HepG2 (cell line): ENCODE data around the gene TBC1D4. TPM values are rescaled to one million over a fixed set of nuclear protein-coding genes. Genes with fewer than 3 reads are reported as not detected.

Experiments
- ELF3 ChIP-seq: IDR thresholded peaks from 2 replicates; pipeline ENCODE4 v1.6.1; 2016; ENCODE audit warnings: missing genetic modification reagents, missing compliant biosample characterization
- FOXA1 ChIP-seq, 2 experiments: fragments of 450-650 bp in 1 of 2; sonication (generic) in 1 of 2; formaldehyde crosslinking in 1 of 2; IDR thresholded peaks; 2 replicates each; pipeline versions ENCODE4 v1.4.0 to v1.6.1; 2016 to 2020; ENCODE audit warnings: missing genetic modification reagents in 1 of 2
- GATA4 ChIP-seq: sonication (generic); IDR thresholded peaks from 2 replicates; pipeline ENCODE4 v1.6.1; 2016; ENCODE audit warnings: antibody characterized with exemption, low read depth, borderline replicate concordance
- GATAD2A ChIP-seq: IDR thresholded peaks from 2 replicates; pipeline ENCODE4 v1.6.1; 2016
- HHEX ChIP-seq: IDR thresholded peaks from 2 replicates; pipeline ENCODE4 v1.6.1; 2016; ENCODE audit warnings: control low read depth
- HMG20A ChIP-seq: IDR thresholded peaks from 2 replicates; pipeline ENCODE4 v1.6.1; 2016; ENCODE audit warnings: borderline replicate concordance
- ISL2 ChIP-seq: sonication (generic); formaldehyde crosslinking; IDR thresholded peaks from 2 replicates; pipeline ENCODE4 v1.5.0; 2020; ENCODE audit warnings: missing genetic modification reagents
- KDM4B ChIP-seq: sonication (generic); formaldehyde crosslinking; IDR thresholded peaks from 2 replicates; pipeline ENCODE4 v1.4.0; 2020; ENCODE audit warnings: missing genetic modification reagents
- MBD4 ChIP-seq: IDR thresholded peaks from 2 replicates; pipeline ENCODE4 v1.6.1; 2012; ENCODE audit warnings: low read length, inconsistent platforms, borderline replicate concordance
- MIXL1 ChIP-seq: IDR thresholded peaks from 2 replicates; pipeline ENCODE4 v1.6.1; 2016
- SOX13 ChIP-seq, 3 experiments: fragments of 450-650 bp in 1 of 3; sonication (generic) in 1 of 3; formaldehyde crosslinking in 1 of 3; IDR thresholded peaks in 2 of 3; conservative IDR thresholded peaks in 1 of 3; 2 replicates each; pipeline versions ENCODE4 v1.5.0 to v1.6.1; 2016 to 2020; ENCODE audit warnings: antibody characterized with exemption in 1 of 3, mild to moderate bottlenecking in 1 of 3, missing compliant biosample characterization in 1 of 3, missing genetic modification reagents in 1 of 3, moderate library complexity in 1 of 3
- SOX5 ChIP-seq: IDR thresholded peaks from 2 replicates; pipeline ENCODE4 v1.6.1; 2016; ENCODE audit warnings: borderline replicate concordance
- SOX6 ChIP-seq, 2 experiments: fragments of 450-650 bp in 1 of 2; sonication (generic) in 1 of 2; formaldehyde crosslinking in 1 of 2; IDR thresholded peaks; 2 replicates each; pipeline versions ENCODE4 v1.4.0 to v1.6.1; 2017 to 2020; ENCODE audit warnings: antibody characterized with exemption in 1 of 2, mild to moderate bottlenecking in 1 of 2, missing genetic modification reagents in 1 of 2
- TBX3 ChIP-seq: fragments of 450-650 bp; IDR thresholded peaks from 2 replicates; pipeline ENCODE4 v1.6.1; 2017; ENCODE audit warnings: antibody characterized with exemption, mild to moderate bottlenecking, inconsistent platforms, borderline replicate concordance
- ZNF225 ChIP-seq: sonication (generic); formaldehyde crosslinking; IDR thresholded peaks from 2 replicates; pipeline ENCODE4 v1.4.0; 2020; ENCODE audit warnings: mild to moderate bottlenecking, missing genetic modification reagents
- ZNF678 ChIP-seq: sonication (generic); formaldehyde crosslinking; IDR thresholded peaks from 2 replicates; pipeline ENCODE4 v1.4.0; 2020; ENCODE audit warnings: mild to moderate bottlenecking, missing genetic modification reagents
- ZSCAN31 ChIP-seq: sonication (generic); formaldehyde crosslinking; IDR thresholded peaks from 2 replicates; pipeline ENCODE4 v1.5.0; 2020; ENCODE audit warnings: low read depth, mild to moderate bottlenecking, missing genetic modification reagents
- polyA plus RNA-seq, 8 experiments: library from polyadenylated mRNA; depleted of rRNA in 3 of 8; stranded (reverse) in 7 of 8; unstranded in 1 of 8; fragments of >200 nt; fragmentation: Illumina TruSeq in 4 of 8; extraction: Trizol in 4 of 8; gene quantifications; 2 replicates each; pipeline versions ENCODE4 v1.2.1 to v1.2.3, GENCODE V29; 2011 to 2016; ENCODE audit warnings: low read depth in 4 of 8, missing spikeins in 1 of 8, mixed read lengths in 1 of 8; ENCODE audit not compliant: insufficient read depth in 1 of 8
- total RNA-seq, 5 experiments: library from RNA; depleted of rRNA; stranded (reverse); fragments of >200 nt; fragmentation: Illumina TruSeq; extraction: Trizol; gene quantifications; 2 replicates each; pipeline ENCODE4 v1.2.3, GENCODE V29; 2016; ENCODE audit warnings: low read depth in 1 of 5
- TF ChIP-seq, protein P1 (sequence below): sonication (generic); formaldehyde crosslinking; conservative IDR thresholded peaks from 2 replicates; pipeline ENCODE4 v1.4.0; 2020; ENCODE audit warnings: missing genetic modification reagents
- TF ChIP-seq, protein P2 (sequence below): IDR thresholded peaks from 2 replicates; pipeline ENCODE4 v1.6.1; 2016; ENCODE audit warnings: low read depth, missing genetic modification reagents, missing compliant biosample characterization
- TF ChIP-seq, protein P3 (sequence below), 2 experiments: IDR thresholded peaks; 2 replicates each; pipeline ENCODE4 v1.6.1; 2011 to 2012; ENCODE audit warnings: low read length in 2 of 2, borderline replicate concordance in 1 of 2, low read depth in 1 of 2, mild to moderate bottlenecking in 1 of 2, moderate library complexity in 1 of 2

Gene TBC1D4
- total and polyA plus RNA-seq, 2 of the 13 experiments (the other 11 are each of a cell fraction or from before 2014, with no cell fraction given): 35.9 to 64.4 TPM

DNA sequence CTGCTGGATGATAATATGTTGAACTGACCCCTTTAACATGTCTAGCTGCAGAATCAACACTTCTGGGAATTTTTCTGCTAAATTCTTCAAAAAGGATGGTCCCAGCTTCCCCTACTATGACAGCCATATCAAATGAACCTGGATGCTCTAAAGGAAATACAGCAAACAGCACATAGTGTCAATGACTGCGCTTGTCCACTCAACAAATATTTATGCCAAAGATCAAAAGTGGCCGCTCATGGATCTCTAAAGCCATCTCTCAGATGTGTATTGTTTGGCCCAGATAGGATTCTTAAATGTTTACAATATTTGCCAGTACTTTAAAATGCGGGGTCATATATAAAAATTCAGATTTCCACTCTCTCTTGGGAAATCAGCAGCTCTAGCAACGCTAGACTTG, 3.3 kb downstream of the TBC1D4 start (continued):
- TF ChIP-seq, protein P1, sequence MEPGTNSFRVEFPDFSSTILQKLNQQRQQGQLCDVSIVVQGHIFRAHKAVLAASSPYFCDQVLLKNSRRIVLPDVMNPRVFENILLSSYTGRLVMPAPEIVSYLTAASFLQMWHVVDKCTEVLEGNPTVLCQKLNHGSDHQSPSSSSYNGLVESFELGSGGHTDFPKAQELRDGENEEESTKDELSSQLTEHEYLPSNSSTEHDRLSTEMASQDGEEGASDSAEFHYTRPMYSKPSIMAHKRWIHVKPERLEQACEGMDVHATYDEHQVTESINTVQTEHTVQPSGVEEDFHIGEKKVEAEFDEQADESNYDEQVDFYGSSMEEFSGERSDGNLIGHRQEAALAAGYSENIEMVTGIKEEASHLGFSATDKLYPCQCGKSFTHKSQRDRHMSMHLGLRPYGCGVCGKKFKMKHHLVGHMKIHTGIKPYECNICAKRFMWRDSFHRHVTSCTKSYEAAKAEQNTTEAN (CRISPR knock-in tag): 0 out of 2 replicates have a peak, but pooled peaks have one; percentile 63
- TF ChIP-seq KDM4B (CRISPR knock-in tag) (no peak), ELF3 (0 out of 2 replicates have a peak, but pooled peaks have one; percentile 79), SOX6 (IDR thresholded peaks at IDR 0.05) (no peak), SOX6 (CRISPR knock-in tag; IDR thresholded peaks at IDR 0.05) (peak; percentile 91), MIXL1 (0 out of 2 replicates have a peak, but pooled peaks have one; percentile 25), GATAD2A (CRISPR knock-in tag) (peak; percentile 78), ZSCAN31 (CRISPR knock-in tag) (no peak), SOX13 (IDR thresholded peaks at IDR 0.05) (0 out of 2 replicates have a peak, but pooled peaks have one; percentile 57), SOX13 (CRISPR knock-in tag; conservative IDR thresholded peaks at IDR 0.05 in 1 of 2, IDR thresholded peaks at IDR 0.05 in 1 of 2) (peak in 1 of 2 experiments; percentile 90; a peak in 2 of 4 replicates), TBX3 (peak; percentile 69; the same call in 1 of the 2 replicates), ZNF225 (CRISPR knock-in tag) (no peak), GATA4 (peak; percentile 53; the same call in 1 of the 2 replicates), ZNF678 (no peak), SOX5 (CRISPR knock-in tag) (peak; percentile 81; the same call in 1 of the 2 replicates), HHEX (CRISPR knock-in tag) (peak; percentile 86), FOXA1 (IDR thresholded peaks at IDR 0.05) (no peak), FOXA1 (CRISPR knock-in tag; IDR thresholded peaks at IDR 0.05) (peak; percentile 55; the same call in 1 of the 2 replicates), ISL2 (CRISPR knock-in tag) (peak; percentile 83), MBD4 (no peak), HMG20A (CRISPR knock-in tag) (peak; percentile 62; the same call in 1 of the 2 replicates)
- TF ChIP-seq, protein P2, sequence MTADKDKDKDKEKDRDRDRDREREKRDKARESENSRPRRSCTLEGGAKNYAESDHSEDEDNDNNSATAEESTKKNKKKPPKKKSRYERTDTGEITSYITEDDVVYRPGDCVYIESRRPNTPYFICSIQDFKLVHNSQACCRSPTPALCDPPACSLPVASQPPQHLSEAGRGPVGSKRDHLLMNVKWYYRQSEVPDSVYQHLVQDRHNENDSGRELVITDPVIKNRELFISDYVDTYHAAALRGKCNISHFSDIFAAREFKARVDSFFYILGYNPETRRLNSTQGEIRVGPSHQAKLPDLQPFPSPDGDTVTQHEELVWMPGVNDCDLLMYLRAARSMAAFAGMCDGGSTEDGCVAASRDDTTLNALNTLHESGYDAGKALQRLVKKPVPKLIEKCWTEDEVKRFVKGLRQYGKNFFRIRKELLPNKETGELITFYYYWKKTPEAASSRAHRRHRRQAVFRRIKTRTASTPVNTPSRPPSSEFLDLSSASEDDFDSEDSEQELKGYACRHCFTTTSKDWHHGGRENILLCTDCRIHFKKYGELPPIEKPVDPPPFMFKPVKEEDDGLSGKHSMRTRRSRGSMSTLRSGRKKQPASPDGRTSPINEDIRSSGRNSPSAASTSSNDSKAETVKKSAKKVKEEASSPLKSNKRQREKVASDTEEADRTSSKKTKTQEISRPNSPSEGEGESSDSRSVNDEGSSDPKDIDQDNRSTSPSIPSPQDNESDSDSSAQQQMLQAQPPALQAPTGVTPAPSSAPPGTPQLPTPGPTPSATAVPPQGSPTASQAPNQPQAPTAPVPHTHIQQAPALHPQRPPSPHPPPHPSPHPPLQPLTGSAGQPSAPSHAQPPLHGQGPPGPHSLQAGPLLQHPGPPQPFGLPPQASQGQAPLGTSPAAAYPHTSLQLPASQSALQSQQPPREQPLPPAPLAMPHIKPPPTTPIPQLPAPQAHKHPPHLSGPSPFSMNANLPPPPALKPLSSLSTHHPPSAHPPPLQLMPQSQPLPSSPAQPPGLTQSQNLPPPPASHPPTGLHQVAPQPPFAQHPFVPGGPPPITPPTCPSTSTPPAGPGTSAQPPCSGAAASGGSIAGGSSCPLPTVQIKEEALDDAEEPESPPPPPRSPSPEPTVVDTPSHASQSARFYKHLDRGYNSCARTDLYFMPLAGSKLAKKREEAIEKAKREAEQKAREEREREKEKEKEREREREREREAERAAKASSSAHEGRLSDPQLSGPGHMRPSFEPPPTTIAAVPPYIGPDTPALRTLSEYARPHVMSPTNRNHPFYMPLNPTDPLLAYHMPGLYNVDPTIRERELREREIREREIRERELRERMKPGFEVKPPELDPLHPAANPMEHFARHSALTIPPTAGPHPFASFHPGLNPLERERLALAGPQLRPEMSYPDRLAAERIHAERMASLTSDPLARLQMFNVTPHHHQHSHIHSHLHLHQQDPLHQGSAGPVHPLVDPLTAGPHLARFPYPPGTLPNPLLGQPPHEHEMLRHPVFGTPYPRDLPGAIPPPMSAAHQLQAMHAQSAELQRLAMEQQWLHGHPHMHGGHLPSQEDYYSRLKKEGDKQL (CRISPR knock-in tag): 0 out of 2 replicates have a peak, but pooled peaks have one; percentile 28
- TF ChIP-seq, protein P3, sequence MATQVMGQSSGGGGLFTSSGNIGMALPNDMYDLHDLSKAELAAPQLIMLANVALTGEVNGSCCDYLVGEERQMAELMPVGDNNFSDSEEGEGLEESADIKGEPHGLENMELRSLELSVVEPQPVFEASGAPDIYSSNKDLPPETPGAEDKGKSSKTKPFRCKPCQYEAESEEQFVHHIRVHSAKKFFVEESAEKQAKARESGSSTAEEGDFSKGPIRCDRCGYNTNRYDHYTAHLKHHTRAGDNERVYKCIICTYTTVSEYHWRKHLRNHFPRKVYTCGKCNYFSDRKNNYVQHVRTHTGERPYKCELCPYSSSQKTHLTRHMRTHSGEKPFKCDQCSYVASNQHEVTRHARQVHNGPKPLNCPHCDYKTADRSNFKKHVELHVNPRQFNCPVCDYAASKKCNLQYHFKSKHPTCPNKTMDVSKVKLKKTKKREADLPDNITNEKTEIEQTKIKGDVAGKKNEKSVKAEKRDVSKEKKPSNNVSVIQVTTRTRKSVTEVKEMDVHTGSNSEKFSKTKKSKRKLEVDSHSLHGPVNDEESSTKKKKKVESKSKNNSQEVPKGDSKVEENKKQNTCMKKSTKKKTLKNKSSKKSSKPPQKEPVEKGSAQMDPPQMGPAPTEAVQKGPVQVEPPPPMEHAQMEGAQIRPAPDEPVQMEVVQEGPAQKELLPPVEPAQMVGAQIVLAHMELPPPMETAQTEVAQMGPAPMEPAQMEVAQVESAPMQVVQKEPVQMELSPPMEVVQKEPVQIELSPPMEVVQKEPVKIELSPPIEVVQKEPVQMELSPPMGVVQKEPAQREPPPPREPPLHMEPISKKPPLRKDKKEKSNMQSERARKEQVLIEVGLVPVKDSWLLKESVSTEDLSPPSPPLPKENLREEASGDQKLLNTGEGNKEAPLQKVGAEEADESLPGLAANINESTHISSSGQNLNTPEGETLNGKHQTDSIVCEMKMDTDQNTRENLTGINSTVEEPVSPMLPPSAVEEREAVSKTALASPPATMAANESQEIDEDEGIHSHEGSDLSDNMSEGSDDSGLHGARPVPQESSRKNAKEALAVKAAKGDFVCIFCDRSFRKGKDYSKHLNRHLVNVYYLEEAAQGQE (IDR thresholded peaks at IDR 0.05; ENCODE audit: borderline replicate concordance in 1 of 2, low read depth in 1 of 2, low read length in 2 of 2): 0 out of 4 replicates have a peak, but pooled peaks of 1 of the 2 experiments have one; percentile 14
